KOPT-K1 (cell line): ENCODE measurements around the gene ACR.
"Not testable (repeated sequence)": the region's sequence is repeated elsewhere in the genome, so short reads cannot be mapped to it uniquely, and the experiment has no call there.

Experiments
- H3K27ac ChIP-seq: fragments of 200-600 bp; sonication (generic); 2 replicates; pipeline ENCODE4 v1.5.1; 2016; ENCODE audit warnings: antibody characterized with exemption, mild to moderate bottlenecking, low read depth, low read length; ENCODE audit not compliant: poor library complexity, severe bottlenecking
- H3K36me3 ChIP-seq: fragments of 200-600 bp; sonication (generic); 2 replicates; pipeline ENCODE4 v1.5.1; 2017; ENCODE audit warnings: antibody characterized with exemption, mild to moderate bottlenecking, low read length, moderate library complexity; ENCODE audit not compliant: insufficient read depth
- H3K9me3 ChIP-seq: fragments of 200-600 bp; sonication (generic); 2 replicates; pipeline ENCODE4 v1.5.1; 2017; ENCODE audit warnings: antibody characterized with exemption, low read length, mild to moderate bottlenecking; ENCODE audit not compliant: insufficient read depth, poor library complexity, severe bottlenecking

The ACR gene

DNA sequence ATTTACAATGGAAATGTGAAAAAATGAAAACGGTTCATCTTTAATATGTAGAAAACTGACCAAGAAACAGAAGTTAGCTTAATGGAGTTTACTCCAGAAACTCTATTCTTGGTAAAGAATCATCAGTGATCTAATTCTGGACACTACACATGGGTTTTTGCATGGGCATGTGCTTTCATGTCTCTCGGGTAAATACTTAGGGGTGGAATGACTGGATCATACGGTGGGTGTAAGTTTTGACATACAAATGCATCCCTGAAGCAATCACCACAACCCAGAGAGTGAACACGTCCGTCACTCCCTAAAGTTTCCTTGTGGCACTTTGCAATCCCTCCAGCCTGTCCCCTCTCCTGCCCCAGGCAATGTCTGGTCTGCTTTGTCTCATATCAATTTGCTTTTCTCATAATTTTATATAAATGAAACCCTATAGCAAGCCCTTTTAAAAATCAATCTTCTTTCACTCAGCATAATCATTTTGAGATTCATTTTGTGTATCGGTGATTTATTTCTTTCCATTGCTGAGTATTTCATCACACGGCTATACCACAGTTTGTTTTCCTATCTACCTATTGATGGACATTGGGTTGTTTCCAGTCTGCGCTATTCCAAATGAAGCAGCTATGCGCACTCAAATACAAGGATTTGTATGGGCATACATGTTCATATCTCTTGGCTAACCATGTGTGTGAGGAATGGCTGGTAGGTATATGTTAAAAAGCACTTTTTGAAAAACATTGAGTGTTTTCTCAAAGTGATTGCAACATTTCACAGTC, 11.5 kb downstream of the ACR start:
- H3K9me3 ChIP-seq, H3K27ac ChIP-seq, H3K36me3 ChIP-seq: not testable (repeated sequence)

GRCh38 chr22:50755251-50755650, 17.2 kb downstream of the ACR start:
- not testable (repeated sequence) for H3K9me3 ChIP-seq, H3K36me3 ChIP-seq, H3K27ac ChIP-seq

GRCh38 chr22:50756406-50756805, 18.4 kb downstream of the ACR start:
- H3K27ac ChIP-seq, H3K36me3 ChIP-seq, H3K9me3 ChIP-seq: not testable (repeated sequence)

GRCh38 chr22:50756949-50757491, 19.0 kb downstream of the ACR start:
- H3K9me3 ChIP-seq, H3K36me3 ChIP-seq: not testable (repeated sequence)
- H3K27ac ChIP-seq = peak overlapping the region; percentile 51

DNA sequence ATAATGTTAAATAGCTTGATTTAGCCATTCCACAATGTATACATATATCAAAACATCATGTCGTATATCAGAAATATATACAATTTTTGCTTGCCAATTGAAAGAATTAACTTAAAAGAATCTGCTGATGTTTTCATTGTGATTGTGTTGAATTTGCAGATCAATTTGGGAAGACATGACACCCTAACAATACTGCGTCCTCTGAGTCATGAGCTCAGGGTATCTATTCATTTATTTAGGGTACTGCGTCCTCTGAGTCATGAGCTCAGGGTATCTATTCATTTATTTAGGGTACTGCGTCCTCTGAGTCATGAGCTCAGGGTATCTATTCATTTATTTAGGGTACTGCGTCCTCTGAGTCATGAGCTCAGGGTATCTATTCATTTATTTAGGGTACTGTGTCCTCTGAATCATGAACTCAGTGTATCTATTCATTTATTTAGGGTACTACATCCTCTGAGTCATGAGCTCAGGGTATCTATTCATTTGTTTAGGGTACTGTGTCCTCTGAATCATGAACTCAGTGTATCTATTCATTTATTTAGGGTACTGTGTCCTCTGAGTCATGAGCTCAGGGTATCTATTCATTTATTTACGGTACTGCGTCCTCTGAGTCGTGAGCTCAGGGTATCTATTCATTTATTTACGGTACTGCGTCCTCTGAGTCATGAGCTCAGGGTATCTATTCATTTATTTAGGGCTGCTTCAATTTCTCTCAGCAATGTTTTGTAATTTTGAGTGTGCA, 21.8 kb downstream of the ACR start:
- not testable (repeated sequence) for H3K27ac ChIP-seq, H3K9me3 ChIP-seq, H3K36me3 ChIP-seq

GRCh38 chr22:50761829-50762228, 23.8 kb downstream of the ACR start:
- H3K9me3 ChIP-seq, H3K36me3 ChIP-seq, H3K27ac ChIP-seq: not testable (repeated sequence)

DNA sequence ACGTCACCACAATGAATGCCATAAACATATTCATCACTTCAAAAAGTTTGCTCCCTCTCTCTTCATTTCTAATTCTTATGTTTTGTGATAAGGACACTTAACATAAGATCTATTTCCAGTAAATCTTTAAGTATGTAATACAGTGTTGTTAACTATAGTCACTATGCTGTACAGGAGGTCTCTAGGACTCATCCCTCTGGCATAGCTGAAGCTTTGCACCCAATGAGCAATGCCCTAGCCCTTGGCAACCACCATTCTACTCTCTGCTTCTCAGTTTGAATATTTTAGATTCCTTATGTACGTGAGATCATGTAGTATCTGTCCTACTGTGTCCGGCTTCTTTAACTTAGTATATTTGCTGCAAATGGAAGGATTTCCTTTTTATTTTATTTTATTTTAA, 26.3 kb downstream of the ACR start:
- not testable (repeated sequence) for H3K36me3 ChIP-seq, H3K27ac ChIP-seq, H3K9me3 ChIP-seq

- H3K9me3 ChIP-seq, H3K27ac ChIP-seq, H3K36me3 ChIP-seq: not testable (repeated sequence)
These were observed 37.1 kb downstream of the ACR start for GRCh38 chr22:50775132-50775531.

GRCh38 chr22:50777631-50778030, 39.6 kb downstream of the ACR start:
- H3K27ac ChIP-seq, H3K9me3 ChIP-seq, H3K36me3 ChIP-seq: not testable (repeated sequence)

DNA sequence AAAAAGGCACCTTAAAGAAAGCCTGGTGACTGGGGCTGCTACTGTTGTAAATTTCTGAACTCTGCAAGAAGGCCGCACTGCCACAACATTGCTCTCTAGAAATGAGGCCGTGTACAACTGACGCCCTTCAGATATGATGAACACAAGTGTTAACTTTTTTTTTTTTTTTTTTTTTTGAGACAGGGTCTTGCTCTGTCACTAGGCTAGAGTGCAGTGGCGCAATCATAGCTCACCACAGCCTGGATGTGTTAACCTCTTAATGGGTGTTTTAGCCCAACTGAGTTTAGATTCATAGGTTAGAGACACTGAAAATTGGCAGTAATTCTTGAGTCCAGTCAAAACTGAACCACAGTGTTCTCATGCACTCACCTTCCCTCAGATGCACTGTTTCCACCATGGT, 42.2 kb downstream of the ACR start:
- not testable (repeated sequence) for H3K9me3 ChIP-seq, H3K36me3 ChIP-seq, H3K27ac ChIP-seq

- H3K27ac ChIP-seq, H3K9me3 ChIP-seq, H3K36me3 ChIP-seq: not testable (repeated sequence)
These were observed 44.2 kb downstream of the ACR start for GRCh38 chr22:50782253-50782652.

- not testable (repeated sequence) for H3K36me3 ChIP-seq, H3K9me3 ChIP-seq
- peak within 1 kb of the TSS; percentile 9 for H3K27ac ChIP-seq
These were observed 45.3 kb downstream of the ACR start, which contains the start of gene RABL2B for GRCh38 chr22:50783033-50783879. RABL2B (minus strand) TSS chr22:50783636; CDS start chr22:50782294, 1,342 bp downstream.

GRCh38 chr22:50783880-50784276, 45.9 kb downstream of the ACR start:
- H3K36me3 ChIP-seq, H3K9me3 ChIP-seq: not testable (repeated sequence)
- peak overlapping the region; percentile 9 for H3K27ac ChIP-seq

DNA sequence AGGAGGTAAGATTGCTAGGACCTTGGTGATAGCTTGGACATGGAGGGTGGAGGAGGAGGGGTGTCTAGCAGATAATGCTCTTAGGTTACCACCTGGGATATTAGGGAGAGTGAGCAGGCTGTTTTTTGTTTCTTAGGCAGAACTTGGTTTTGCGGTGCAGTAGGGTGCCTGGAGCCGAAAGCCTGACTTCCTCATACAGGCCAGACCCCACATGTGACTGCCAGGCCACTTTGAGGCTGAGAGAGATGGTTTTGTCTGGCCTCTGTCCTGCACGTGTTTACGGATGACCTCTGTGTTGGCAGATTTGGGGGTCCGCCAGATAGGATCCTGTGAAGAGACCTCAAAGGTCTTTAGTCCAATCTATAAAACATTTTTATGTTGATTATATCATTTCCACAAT, 47.3 kb downstream of the ACR start:
- not testable (repeated sequence) for H3K9me3 ChIP-seq, H3K36me3 ChIP-seq, H3K27ac ChIP-seq

GRCh38 chr22:50786936-50787335, 48.9 kb downstream of the ACR start:
- not testable (repeated sequence) for H3K36me3 ChIP-seq, H3K27ac ChIP-seq, H3K9me3 ChIP-seq
